HFF-Myc (cell line): ENCODE results near the gene KCNJ1.

Experiments
- DNase-seq: peaks from one replicate; pipeline ENCODE4 v3.0.0-alpha.2; 2011; ENCODE audit warnings: low read depth; ENCODE audit errors: extremely low read depth
- H3K4me3 ChIP-seq: replicated peaks from 2 replicates; pipeline ENCODE4 v1.5.1; 2011; ENCODE audit warnings: low read depth, mild to moderate bottlenecking, control low read depth, low read length
- TF ChIP-seq, protein P1 (sequence below): IDR thresholded peaks from 2 replicates; pipeline ENCODE4 v1.5.1; 2012; ENCODE audit warnings: mild to moderate bottlenecking, low read depth, low read length, control low read depth; ENCODE audit errors: missing control alignments

The KCNJ1 gene

DNA sequence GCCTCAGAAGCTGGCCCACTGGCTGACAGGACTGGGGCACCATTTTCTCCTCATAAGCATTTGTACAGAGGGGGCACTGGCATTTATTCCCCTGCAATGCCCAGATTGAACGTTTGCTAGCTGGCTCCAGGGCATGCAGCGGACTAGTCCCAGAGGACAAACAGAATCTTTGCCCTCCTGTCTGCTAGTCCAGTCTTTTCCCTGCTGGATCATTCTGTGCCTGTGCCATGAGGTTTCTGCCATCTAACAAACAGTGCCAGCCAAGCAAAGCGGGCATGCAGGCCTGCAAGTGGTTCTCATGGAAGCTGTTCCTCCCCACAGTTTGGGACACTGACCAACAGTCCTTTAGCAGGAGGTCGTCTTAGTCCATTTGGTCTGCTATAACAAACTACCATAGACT is 53.4 kb downstream of the KCNJ1 start:
- no peak overlapping the region for H3K4me3 ChIP-seq
- DNase-seq, result no peak
- TF ChIP-seq, protein P1, sequence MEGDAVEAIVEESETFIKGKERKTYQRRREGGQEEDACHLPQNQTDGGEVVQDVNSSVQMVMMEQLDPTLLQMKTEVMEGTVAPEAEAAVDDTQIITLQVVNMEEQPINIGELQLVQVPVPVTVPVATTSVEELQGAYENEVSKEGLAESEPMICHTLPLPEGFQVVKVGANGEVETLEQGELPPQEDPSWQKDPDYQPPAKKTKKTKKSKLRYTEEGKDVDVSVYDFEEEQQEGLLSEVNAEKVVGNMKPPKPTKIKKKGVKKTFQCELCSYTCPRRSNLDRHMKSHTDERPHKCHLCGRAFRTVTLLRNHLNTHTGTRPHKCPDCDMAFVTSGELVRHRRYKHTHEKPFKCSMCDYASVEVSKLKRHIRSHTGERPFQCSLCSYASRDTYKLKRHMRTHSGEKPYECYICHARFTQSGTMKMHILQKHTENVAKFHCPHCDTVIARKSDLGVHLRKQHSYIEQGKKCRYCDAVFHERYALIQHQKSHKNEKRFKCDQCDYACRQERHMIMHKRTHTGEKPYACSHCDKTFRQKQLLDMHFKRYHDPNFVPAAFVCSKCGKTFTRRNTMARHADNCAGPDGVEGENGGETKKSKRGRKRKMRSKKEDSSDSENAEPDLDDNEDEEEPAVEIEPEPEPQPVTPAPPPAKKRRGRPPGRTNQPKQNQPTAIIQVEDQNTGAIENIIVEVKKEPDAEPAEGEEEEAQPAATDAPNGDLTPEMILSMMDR, result no peak

DNA sequence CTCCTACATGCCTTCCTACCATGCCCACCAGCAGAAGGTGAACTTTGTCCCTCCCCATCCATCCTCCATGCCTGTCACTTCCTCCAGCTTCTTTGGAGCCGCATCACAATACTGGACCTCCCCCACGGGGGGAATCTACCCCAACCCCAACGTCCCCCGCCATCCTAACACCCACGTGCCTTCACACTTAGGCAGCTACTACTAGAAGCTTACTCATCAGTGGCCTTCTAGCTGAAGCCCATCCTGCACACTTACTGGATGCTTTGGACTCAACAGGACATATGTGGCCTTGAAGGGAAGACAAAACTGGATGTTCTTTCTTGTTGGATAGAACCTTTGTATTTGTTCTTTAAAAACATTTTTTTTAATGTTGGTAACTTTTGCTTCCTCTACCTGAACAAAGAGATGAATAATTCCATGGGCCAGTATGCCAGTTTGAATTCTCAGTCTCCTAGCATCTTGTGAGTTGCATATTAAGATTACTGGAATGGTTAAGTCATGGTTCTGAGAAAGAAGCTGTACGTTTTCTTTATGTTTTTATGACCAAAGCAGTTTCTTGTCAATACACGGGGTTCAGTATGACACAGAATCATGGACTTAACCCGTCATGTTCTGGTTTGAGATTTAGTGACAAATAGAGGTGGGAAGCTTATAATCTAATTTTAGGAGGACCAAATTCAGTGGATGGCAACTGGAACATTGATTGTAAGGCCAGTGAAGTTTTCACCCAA is 56.1 kb downstream of the KCNJ1 start:
- H3K4me3 ChIP-seq, result no peak overlapping the region
- TF ChIP-seq, protein P1, result no peak
- DNase-seq, result no peak

DNA sequence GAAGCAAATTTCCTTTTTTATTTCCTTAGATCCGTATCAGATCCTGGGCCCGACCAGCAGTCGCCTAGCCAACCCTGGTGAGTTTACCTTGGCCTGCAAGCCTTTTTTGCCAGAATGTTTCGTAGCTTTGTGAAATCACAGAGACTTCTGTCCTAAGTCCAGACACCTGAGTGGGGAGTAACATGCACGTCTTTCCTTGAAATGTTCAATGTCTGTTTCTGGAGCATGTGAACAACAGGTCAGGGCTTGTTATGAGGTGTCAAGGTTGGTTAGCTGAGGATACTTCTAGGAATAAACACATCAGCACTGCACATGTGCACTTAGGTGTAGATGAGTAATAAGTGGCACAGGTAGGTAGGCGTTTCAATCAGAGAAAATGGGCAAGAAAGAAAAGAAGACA is 58.0 kb downstream of the KCNJ1 start:
- no peak for DNase-seq
- H3K4me3 ChIP-seq, result no peak overlapping the region
- TF ChIP-seq, protein P1, result no peak

DNA sequence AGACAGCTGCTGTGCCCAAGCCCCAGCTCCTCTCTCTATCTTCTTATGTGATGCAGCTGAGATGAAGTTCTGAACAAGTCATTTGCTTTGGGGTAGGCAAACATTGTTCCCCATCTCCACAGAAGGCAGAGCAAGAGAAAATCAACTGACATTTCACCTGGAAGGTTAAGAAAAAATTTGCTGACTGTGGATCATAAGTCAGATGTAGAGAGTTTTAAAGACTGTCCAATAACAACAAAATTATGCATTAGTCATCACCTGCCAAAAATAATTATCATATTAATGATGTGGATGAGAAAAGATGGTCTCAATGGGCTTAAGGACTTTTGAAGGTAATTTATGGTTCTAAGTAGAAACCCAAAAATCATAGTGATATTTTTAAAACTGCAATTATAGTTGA is 59.2 kb downstream of the KCNJ1 start:
- H3K4me3 ChIP-seq, result no peak overlapping the region
- TF ChIP-seq, protein P1, result no peak
- no peak for DNase-seq

DNA sequence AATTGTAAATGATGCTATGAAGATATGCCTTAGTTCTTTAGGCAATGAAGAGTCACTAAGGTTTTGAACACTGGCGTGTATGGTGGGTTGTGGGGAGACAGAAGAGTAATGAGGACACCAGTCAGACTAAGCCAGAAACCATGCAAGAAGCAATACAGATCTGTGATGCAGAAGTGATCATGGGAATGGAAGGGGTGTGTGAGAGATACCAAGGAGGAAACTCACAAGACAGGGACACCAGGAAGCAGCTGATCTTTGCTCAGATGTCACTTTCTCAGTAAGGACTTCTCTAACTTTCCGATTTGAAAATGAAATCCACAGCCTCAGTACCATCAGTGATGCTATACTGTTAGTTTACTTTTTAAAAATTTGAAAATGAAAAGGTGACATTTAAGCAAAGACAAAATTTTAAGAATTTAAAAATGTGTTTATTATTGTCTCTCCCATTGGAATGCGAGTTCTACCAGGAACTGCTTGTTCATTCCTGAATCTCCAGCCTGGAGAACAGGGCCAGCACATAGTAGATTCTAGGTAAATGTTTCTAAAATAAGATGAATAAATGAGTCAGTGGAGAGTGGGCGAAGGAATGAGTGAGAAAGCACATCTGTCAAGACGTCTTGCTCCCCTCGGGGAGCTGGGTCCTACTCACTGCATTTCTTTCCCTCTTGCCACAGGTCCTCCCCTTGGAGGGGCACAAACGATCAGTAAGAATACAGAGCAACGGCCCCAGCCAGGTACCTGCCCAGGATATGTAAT is 60.4 kb downstream of the KCNJ1 start:
- DNase-seq, result no peak

DNA sequence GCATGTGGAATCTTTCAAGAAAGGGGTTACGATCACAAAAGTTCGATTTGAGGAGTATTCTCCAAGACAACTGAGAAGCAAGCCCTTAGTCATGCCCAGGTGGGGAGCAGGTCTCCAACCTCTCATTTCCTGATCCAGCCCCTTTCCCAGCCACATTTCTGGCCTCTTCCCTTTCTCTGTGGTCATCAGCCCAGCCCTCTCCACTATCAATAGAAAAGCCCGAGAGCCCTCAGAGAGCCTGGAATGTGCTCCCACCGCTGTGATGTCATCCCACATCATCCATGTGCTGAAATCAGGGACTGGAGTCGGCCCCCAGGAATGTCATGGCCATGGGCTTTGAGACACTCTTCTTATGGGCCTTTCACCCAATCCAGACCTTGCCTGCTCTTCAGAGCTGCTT is 62.6 kb downstream of the KCNJ1 start:
- DNase-seq, result no peak
- TF ChIP-seq, protein P1, result no peak

More for the DNA sequence above, 60.4 kb downstream of the KCNJ1 start:
- no peak overlapping the region for H3K4me3 ChIP-seq
- TF ChIP-seq, protein P1, result no peak

More for the DNA sequence above, 62.6 kb downstream of the KCNJ1 start:
- H3K4me3 ChIP-seq, result no peak overlapping the region
